Astrocyte (in vitro differentiated cells and primary cell): ENCODE results near the gene TMED6. TPM values are rescaled to one million over a fixed set of nuclear protein-coding genes. Genes with fewer than 3 reads are reported as not detected.

Source experiments
- DNase-seq: peaks from one replicate; pipeline ENCODE4 v3.0.0-alpha.2; 2010; ENCODE audit warnings: low read depth
- FAIRE-seq: peaks from 2 replicates; lab custom pipeline; 2011; peaks lifted over from hg19 to GRCh38; lab: Jason Lieb, UNC
- H2AFZ ChIP-seq: 2 replicates; pipeline ENCODE4 v1.6.0; 2012; ENCODE audit warnings: low read depth, low read length, inconsistent platforms
- H3K27ac ChIP-seq: 2 replicates; pipeline ENCODE4 v1.5.1; 2011; ENCODE audit warnings: low read depth, low read length, inconsistent platforms
- H3K27me3 ChIP-seq: 2 replicates; pipeline ENCODE4 v1.6.0; 2011; ENCODE audit warnings: low read length, inconsistent platforms; ENCODE audit not compliant: insufficient read depth
- H3K36me3 ChIP-seq: 2 replicates; pipeline ENCODE4 v1.5.1; 2011; ENCODE audit warnings: low read length, inconsistent platforms; ENCODE audit not compliant: insufficient read depth
- H3K4me1 ChIP-seq: 2 replicates; pipeline ENCODE4 v1.5.1; 2011; ENCODE audit warnings: low read length, inconsistent platforms; ENCODE audit not compliant: insufficient read depth
- H3K4me2 ChIP-seq: 2 replicates; pipeline ENCODE4 v1.6.0; 2012; ENCODE audit warnings: low read length, inconsistent platforms
- H3K4me3 ChIP-seq: 2 replicates; pipeline ENCODE4 v1.5.1; 2011; ENCODE audit warnings: low read depth, mild to moderate bottlenecking, low read length, inconsistent platforms; ENCODE audit not compliant: insufficient read depth
- H3K79me2 ChIP-seq: 2 replicates; pipeline ENCODE4 v1.6.0; 2012; ENCODE audit warnings: mild to moderate bottlenecking, low read length, inconsistent platforms; ENCODE audit not compliant: insufficient read depth
- H3K9ac ChIP-seq: 2 replicates; pipeline ENCODE4 v1.6.0; 2012; ENCODE audit warnings: mild to moderate bottlenecking, low read length, inconsistent platforms
- H3K9me3 ChIP-seq: 2 replicates; pipeline ENCODE4 v1.5.1; 2012; ENCODE audit warnings: low read depth, mild to moderate bottlenecking, low read length, inconsistent platforms; ENCODE audit not compliant: insufficient read depth
- H4K20me1 ChIP-seq: 2 replicates; pipeline ENCODE4 v1.6.0; 2012; ENCODE audit warnings: low read length, inconsistent platforms; ENCODE audit not compliant: insufficient read depth
- H3K27ac Mint-ChIP-seq: one replicate; pipeline ENCODE4 v1.8.0; 2021; ENCODE audit warnings: mild to moderate bottlenecking, mixed read lengths; ENCODE audit not compliant: unreplicated experiment
- H3K27me3 Mint-ChIP-seq: one replicate; pipeline ENCODE4 v1.8.0; 2021; ENCODE audit warnings: low read depth, mixed read lengths; ENCODE audit not compliant: unreplicated experiment
- H3K36me3 Mint-ChIP-seq: one replicate; pipeline ENCODE4 v1.8.0; 2021; ENCODE audit warnings: low read depth, mixed read lengths; ENCODE audit not compliant: unreplicated experiment
- H3K4me1 Mint-ChIP-seq: one replicate; pipeline ENCODE4 v1.8.0; 2021; ENCODE audit warnings: low read depth, mixed read lengths; ENCODE audit not compliant: unreplicated experiment
- H3K4me3 Mint-ChIP-seq: one replicate; pipeline ENCODE4 v1.8.0; 2021; ENCODE audit warnings: mild to moderate bottlenecking, moderate library complexity, mixed read lengths; ENCODE audit not compliant: unreplicated experiment
- H3K9me3 Mint-ChIP-seq: one replicate; pipeline ENCODE4 v1.8.0; 2021; ENCODE audit warnings: mild to moderate bottlenecking, mixed read lengths; ENCODE audit not compliant: unreplicated experiment
- CTCF ChIP-seq: IDR thresholded peaks from 2 replicates; pipeline ENCODE4 v1.5.1; 2011; ENCODE audit warnings: low read depth, mild to moderate bottlenecking, inconsistent platforms, low read length, moderate library complexity; ENCODE audit not compliant: insufficient read depth
- EZH2 ChIP-seq: IDR thresholded peaks from 2 replicates; pipeline ENCODE4 v1.6.1; 2012; ENCODE audit warnings: mild to moderate bottlenecking, low read length, inconsistent platforms; ENCODE audit not compliant: insufficient read depth
- total RNA-seq: library from RNA; stranded (reverse); gene quantifications from 2 replicates; pipeline ENCODE4 v1.2.1, GENCODE V29; 2021

The TMED6 gene
- total RNA-seq, 1 donor from 2014 or later: 0.64 TPM

- Mint-ChIP-seq H3K36me3 (no peaks in the 10 kb centered on the region), H3K27me3 (no peaks in the 10 kb centered on the region), H3K27ac (peak overlapping the region; percentile 82), H3K4me1 (peaks cover 17% of the 10 kb centered on the region), H3K4me3 (peak overlapping the region; percentile 72), H3K9me3 (no peaks in the 10 kb centered on the region)
- peak overlapping the region; percentile 78 for H2AFZ ChIP-seq
- no peak for TF ChIP-seq EZH2
- TF ChIP-seq CTCF: peak; percentile 73
- no peak overlapping the region for H3K4me3 ChIP-seq
- no peaks in the 10 kb centered on the region for H3K9me3 ChIP-seq
- FAIRE-seq: no peak
- no peaks in the 10 kb centered on the region for H3K79me2 ChIP-seq
- no peak overlapping the region for H3K9ac ChIP-seq
- H3K27me3 ChIP-seq: no peaks in the 10 kb centered on the region
- peaks cover 25% of the 10 kb centered on the region for H3K4me1 ChIP-seq
- peak overlapping the region; percentile 20 for H3K27ac ChIP-seq
- peak overlapping the region; percentile 72 for H3K4me2 ChIP-seq
- no peaks in the 10 kb centered on the region for H4K20me1 ChIP-seq
- H3K36me3 ChIP-seq: no peaks in the 10 kb centered on the region
- peak; percentile 68 for DNase-seq
Measured at GRCh38 chr16:69397821-69398521, 46.4 kb upstream of the TMED6 start.

GRCh38 chr16:69396187-69397061 is 44.8 kb upstream of the TMED6 start:
- H3K36me3 ChIP-seq: no peaks in the 10 kb centered on the region
- no peaks in the 10 kb centered on the region for H3K79me2 ChIP-seq
- Mint-ChIP-seq H3K27ac (peak overlapping the region; percentile 82), H3K27me3 (no peaks in the 10 kb centered on the region), H3K36me3 (no peaks in the 10 kb centered on the region), H3K9me3 (no peaks in the 10 kb centered on the region), H3K4me3 (no peak overlapping the region), H3K4me1 (peaks cover 17% of the 10 kb centered on the region)
- peak overlapping the region; percentile 47 for H3K4me2 ChIP-seq
- DNase-seq (peak; percentile 83), FAIRE-seq (peak; percentile 63)
- peak overlapping the region; percentile 1 for H2AFZ ChIP-seq
- no peaks in the 10 kb centered on the region for H3K9me3 ChIP-seq
- H3K27me3 ChIP-seq: no peaks in the 10 kb centered on the region
- TF ChIP-seq CTCF (peak; percentile 75), EZH2 (no peak)
- H3K27ac ChIP-seq: peak overlapping the region; percentile 54
- H4K20me1 ChIP-seq: no peaks in the 10 kb centered on the region
- H3K9ac ChIP-seq: peak overlapping the region; percentile 52
- H3K4me3 ChIP-seq: no peak overlapping the region
- H3K4me1 ChIP-seq: peaks cover 25% of the 10 kb centered on the region
